Measurements from ENCODE around the gene ATP8B4. TPM values are rescaled to one million over a fixed set of nuclear protein-coding genes. Genes with fewer than 3 reads are reported as not detected.

ATP8B4 gene
- total and polyA plus RNA-seq, 2 of the 8 experiments (the other 6 are each of a cell fraction or from before 2014, with no cell fraction given): 0.17 to 0.24 TPM

DNA sequence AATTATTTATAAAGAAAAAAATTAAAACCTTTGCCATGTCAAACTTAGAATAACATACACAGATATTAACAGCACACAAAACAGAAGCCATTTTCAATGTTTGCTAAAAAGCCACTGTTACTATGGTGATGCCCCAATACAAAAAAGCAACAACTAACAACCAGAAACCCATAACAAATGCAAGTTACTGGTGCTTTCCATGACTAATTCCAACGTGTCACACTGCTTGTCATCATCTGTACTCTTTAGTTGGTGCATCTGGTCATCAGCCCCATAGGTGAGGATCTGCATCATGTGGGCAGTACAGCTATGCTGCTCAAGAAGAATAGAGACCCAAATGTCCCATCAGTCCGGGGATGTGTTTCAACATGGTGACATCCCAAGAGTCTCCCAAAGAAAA is 52.8 kb downstream of the ATP8B4 start (continued):
- TF ChIP-seq JUN (IDR thresholded peaks at IDR 0.05; ENCODE audit: low read depth, low read length): no peak
